ENCODE data around the gene ARFGEF2. TPM values are rescaled to one million over a fixed set of nuclear protein-coding genes. Genes with fewer than 3 reads are reported as not detected.
A peak's percentile ranks its signal among the peaks of the same experiment; 100 is the strongest.

The ARFGEF2 gene
- total and polyA plus RNA-seq, 2 of the 4 experiments (the other 2 are of a cell fraction) = 10.3 to 39.1 TPM

DNA sequence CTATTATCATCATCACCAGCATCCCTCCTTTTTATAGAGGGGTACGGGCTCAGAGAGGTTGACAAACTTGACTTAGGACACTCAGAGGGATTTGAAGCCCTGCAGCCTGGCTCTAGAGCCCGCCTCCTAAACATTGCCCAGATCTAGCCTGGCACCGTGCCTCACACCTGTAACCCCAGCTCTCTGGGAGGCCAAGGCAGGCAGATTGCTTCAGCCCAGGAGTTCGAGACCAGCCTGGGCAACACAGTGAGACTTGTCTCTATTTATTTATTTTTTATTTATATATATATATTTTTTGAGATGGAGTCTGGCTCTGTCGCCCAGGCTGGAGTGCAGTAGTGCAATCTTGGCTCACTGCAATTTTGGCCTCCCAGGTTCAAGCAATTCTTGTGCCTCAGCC is 118.3 kb downstream of the ARFGEF2 start:
- Histone ChIP-seq H3K9me3 (ENCODE audit: control insufficient read depth, insufficient read depth, low read length) (no peaks in the 10 kb centered on the region), H3K4ac (ENCODE audit: low read depth, low read length) (no peak overlapping the region), H3K23ac (ENCODE audit: low read depth, low read length) (no peak overlapping the region), H3K36me3 (ENCODE audit: control insufficient read depth, insufficient read depth, low read length) (peaks cover under 1% of the 10 kb centered on the region), H3K4me2 (ENCODE audit: low read depth, low read length) (no peak overlapping the region), H3K9me1 (ENCODE audit: insufficient read depth, low read length) (no peaks in the 10 kb centered on the region; the same call in 1 of the 2 replicates), H3K14ac (replicated peaks; ENCODE audit: low read depth, low read length) (no peak overlapping the region), H3K79me1 (ENCODE audit: low read depth in 1 of 2, low read length in 2 of 2) (no peaks in the 10 kb centered on the region; a peak in 1 of 4 replicates), H4K5ac (ENCODE audit: low read depth, low read length) (no peak overlapping the region), H2AK5ac (ENCODE audit: low read depth, low read length) (no peak overlapping the region), H3K4me1 (ENCODE audit: control insufficient read depth, insufficient read depth, low read length) (no peaks in the 10 kb centered on the region), H4K8ac (ENCODE audit: low read depth in 2 of 2, low read length in 2 of 2) (no peak overlapping the region), H2BK15ac (ENCODE audit: low read depth, low read length) (no peak overlapping the region), H3K27me3 (ENCODE audit: control insufficient read depth, insufficient read depth, low read length) (no peaks in the 10 kb centered on the region), H2BK5ac (ENCODE audit: low read depth, low read length, poor library complexity, severe bottlenecking) (no peak overlapping the region), H3K18ac (ENCODE audit: low read depth, low read length) (no peak overlapping the region), H4K91ac (ENCODE audit: insufficient read depth, low read depth, low read length) (no peak overlapping the region), H4K20me1 (ENCODE audit: insufficient read depth, low read length) (no peaks in the 10 kb centered on the region; the same call in 1 of the 2 replicates), H2BK20ac (ENCODE audit: low read depth, low read length) (no peak overlapping the region), H2AK9ac (replicated peaks; ENCODE audit: low read depth, low read length, poor library complexity) (peak overlapping the region; percentile 28), H2BK120ac (ENCODE audit: low read depth, low read length) (no peak overlapping the region), H3K4me3 (ENCODE audit: insufficient read depth, low read depth, low read length) (no peak overlapping the region), H2AFZ (replicated peaks; ENCODE audit: low read length, poor library complexity) (no peak overlapping the region), H3K56ac (ENCODE audit: extremely low read depth, insufficient read depth, low read length) (no peak overlapping the region), H3K27ac (ENCODE audit: insufficient read depth, low read length) (no peak overlapping the region), H3K9ac (ENCODE audit: low read depth, low read length) (no peak overlapping the region)
- no TSS peak for BruUV-seq (replicated peaks)
- DNase-seq (no peak), ATAC-seq (ENCODE audit: low read depth) (no peak)
- TF ChIP-seq MXI1 (IDR thresholded peaks at IDR 0.05; ENCODE audit: borderline replicate concordance, low read depth, low read length) (no peak), ELK1 (IDR thresholded peaks at IDR 0.05; ENCODE audit: borderline replicate concordance, low read depth, low read length) (no peak), SMC3 (IDR thresholded peaks at IDR 0.05; ENCODE audit: low read depth, low read length) (no peak), POLR2A (IDR thresholded peaks at IDR 0.05; ENCODE audit: low read depth, low read length) (no peak), CHD1 (IDR thresholded peaks at IDR 0.05; ENCODE audit: low read depth, low read length) (no peak), RFX5 (IDR thresholded peaks at IDR 0.05; ENCODE audit: low read depth, low read length) (no peak), MAZ (IDR thresholded peaks at IDR 0.05; ENCODE audit: borderline replicate concordance, low read depth, low read length) (no peak), CEBPB (IDR thresholded peaks at IDR 0.05; ENCODE audit: low read depth, low read length) (no peak), NFE2L2 (IDR thresholded peaks at IDR 0.05; ENCODE audit: low read depth, low read length) (no peak), FOS (IDR thresholded peaks at IDR 0.05; ENCODE audit: low read depth, low read length) (no peak), MAFK (IDR thresholded peaks at IDR 0.05; ENCODE audit: low read depth, low read length) (no peak), RAD21 (IDR thresholded peaks at IDR 0.05; ENCODE audit: low read length) (no peak), RCOR1 (IDR thresholded peaks at IDR 0.05; ENCODE audit: insufficient replicate concordance, low read length) (no peak), CTCF (conservative IDR thresholded peaks at IDR 0.05; ENCODE audit: low read depth, low read length) (no peak), BHLHE40 (IDR thresholded peaks at IDR 0.05; ENCODE audit: low read depth, low read length) (no peak)
- TF ChIP-seq, protein P1, sequence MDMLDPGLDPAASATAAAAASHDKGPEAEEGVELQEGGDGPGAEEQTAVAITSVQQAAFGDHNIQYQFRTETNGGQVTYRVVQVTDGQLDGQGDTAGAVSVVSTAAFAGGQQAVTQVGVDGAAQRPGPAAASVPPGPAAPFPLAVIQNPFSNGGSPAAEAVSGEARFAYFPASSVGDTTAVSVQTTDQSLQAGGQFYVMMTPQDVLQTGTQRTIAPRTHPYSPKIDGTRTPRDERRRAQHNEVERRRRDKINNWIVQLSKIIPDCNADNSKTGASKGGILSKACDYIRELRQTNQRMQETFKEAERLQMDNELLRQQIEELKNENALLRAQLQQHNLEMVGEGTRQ (IDR thresholded peaks at IDR 0.05; ENCODE audit: low read depth, low read length) = no peak
- no CpG with 5 or more reads among the region's 5 CpGs for WGBS, 2 experiments (ENCODE audit: extremely low coverage in 2 of 2, insufficient read length in 1 of 2)
- dilution Hi-C loops (cut with HindIII; ENCODE audit: low sequenced_read_pairs, unreplicated experiment) = no loop called here
- intact Hi-C loops (cut with micrococcal nuclease) = no loop called here
- POLR2A ChIA-PET (ENCODE audit: unreplicated experiment) = no interaction called here
- CTCF ChIA-PET = no interaction called here
- in situ Hi-C loops (cut with MboI; ENCODE audit: low sequenced_read_pairs) = no loop called here

All from IMR-90 (cell line).